HG03378 (cell line): Measurements from ENCODE around the gene ZNF79.

Source experiments
- ATAC-seq: cut with Tn5 transposase; IDR thresholded peaks from one replicate; pipeline ENCODE4 v1.9.1; 2021; ENCODE audit warnings: mild to moderate bottlenecking, moderate library complexity; ENCODE audit not compliant: unreplicated experiment

The ZNF79 gene

GRCh38 chr9:127422787-127423186 is 1.4 kb upstream of the ZNF79 start:
- no peak for ATAC-seq

- no peak for ATAC-seq
These were observed 677 bp upstream of the ZNF79 start for GRCh38 chr9:127423476-127423933.

GRCh38 chr9:127424676-127424999 is 456 bp downstream of the ZNF79 start:
- ATAC-seq = peak; percentile 11

GRCh38 chr9:127426756-127427155 is 2.6 kb downstream of the ZNF79 start:
- ATAC-seq = no peak

GRCh38 chr9:127428348-127428747 is 4.2 kb downstream of the ZNF79 start:
- no peak for ATAC-seq

GRCh38 chr9:127430415-127430814 is 6.2 kb downstream of the ZNF79 start:
- ATAC-seq = no peak

- ATAC-seq = no peak
These were observed 13.5 kb downstream of the ZNF79 start for GRCh38 chr9:127437497-127438264.

- ATAC-seq = no peak
These were observed 14.2 kb downstream of the ZNF79 start for GRCh38 chr9:127438394-127438793.

GRCh38 chr9:127444283-127444920 is 20.2 kb downstream of the ZNF79 start:
- no peak for ATAC-seq

GRCh38 chr9:127444921-127445850 is 21.0 kb downstream of the ZNF79 start:
- ATAC-seq = no peak

GRCh38 chr9:127445851-127446712 is 21.9 kb downstream of the ZNF79 start:
- ATAC-seq = no peak

GRCh38 chr9:127446713-127447415 is 22.7 kb downstream of the ZNF79 start:
- no peak for ATAC-seq

- no peak for ATAC-seq
These were observed 23.4 kb downstream of the ZNF79 start for GRCh38 chr9:127447416-127448111.

- no peak for ATAC-seq
These were observed 24.1 kb downstream of the ZNF79 start for GRCh38 chr9:127448112-127448805.

- no peak for ATAC-seq
These were observed 25.3 kb downstream of the ZNF79 start for GRCh38 chr9:127449332-127449966.

- no peak for ATAC-seq
These were observed 26.1 kb downstream of the ZNF79 start for GRCh38 chr9:127450243-127450760.

GRCh38 chr9:127450830-127451607 is 26.8 kb downstream of the ZNF79 start, which contains the start of the genes LRSAM1 and RPL12:
TSS of gene LRSAM1 (plus strand) at chr9:127451510. CDS start at chr9:127454528, 3,018 bp downstream.
TSS of gene RPL12 (minus strand) at chr9:127451406. CDS start at chr9:127451317, 89 bp downstream.
- ATAC-seq = peak; percentile 60
